SIG-M5 treated with dmso at 0.1 percent for 504 hours (cell line): ENCODE data around the gene KRCC1.
"Not testable (repeated sequence)": the region's sequence is repeated elsewhere in the genome, so short reads cannot be mapped to it uniquely, and the experiment has no call there.

ENCODE experiments used
- DNase-seq: peaks from one replicate; lab custom pipeline; 2025; ENCODE audit not compliant: unreplicated experiment; lab: John Stamatoyannopoulos, UW

Gene KRCC1

DNA sequence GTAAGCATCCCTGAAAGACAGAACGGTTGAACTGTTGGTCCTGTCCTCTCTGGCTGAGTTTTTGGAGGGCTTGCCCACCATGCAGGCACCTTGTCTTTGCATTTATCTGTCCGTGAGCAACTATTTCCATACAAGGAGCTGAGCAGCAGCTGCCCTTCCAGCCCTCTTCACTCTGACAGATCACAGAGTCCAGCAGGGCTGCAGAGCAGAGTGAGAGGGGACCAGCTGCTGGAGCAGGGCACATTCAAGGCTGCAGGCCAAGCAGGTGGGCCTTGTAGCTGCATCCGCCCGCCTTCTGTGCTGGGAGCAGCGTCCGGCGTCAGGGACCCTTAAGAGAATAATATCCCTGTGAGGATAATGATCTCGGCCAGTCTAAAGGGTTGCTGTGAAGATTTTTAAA lies 21.5 kb upstream of the KRCC1 start:
- DNase-seq, result no peak

DNA sequence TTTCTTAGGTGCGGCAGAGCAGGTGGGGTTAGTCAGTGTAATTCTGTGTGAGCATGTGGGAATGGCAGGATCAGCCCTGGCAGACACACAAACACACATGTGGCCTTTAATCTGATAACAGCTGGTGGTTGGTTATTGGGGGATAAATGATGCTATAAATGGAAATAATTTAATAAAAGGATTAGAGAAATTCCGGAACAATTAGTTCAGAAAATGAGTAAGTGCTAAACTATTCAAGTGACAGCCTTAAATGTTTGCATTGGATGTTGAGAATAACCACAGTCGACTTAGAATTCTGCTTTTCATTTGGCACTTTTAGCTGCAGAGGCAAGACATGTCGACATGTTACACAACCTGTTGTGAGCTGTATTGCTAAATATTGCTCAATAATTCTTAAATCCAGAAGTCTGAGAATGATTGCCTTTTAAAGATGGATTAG lies 19.3 kb upstream of the KRCC1 start:
- DNase-seq, result peak; percentile 79

DNA sequence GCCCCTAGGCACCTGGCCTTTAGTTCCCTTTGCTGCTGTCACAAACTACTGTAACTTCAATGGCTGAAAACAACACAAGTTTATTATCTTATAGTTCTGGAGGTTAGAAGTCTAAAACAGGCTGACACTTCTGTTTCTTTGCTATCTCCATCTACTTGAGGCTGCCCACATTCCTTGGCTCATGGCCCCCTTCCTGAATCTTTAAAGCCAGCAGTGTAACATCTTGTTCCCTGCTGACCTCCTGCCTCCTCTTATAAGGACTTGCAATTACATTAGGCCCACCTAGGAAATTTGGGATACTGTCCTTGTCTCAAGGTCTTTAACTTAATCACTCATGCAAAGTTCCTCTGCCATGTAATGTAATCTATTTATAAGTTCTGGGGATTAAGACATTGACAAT lies 18.6 kb upstream of the KRCC1 start:
- no peak for DNase-seq

DNA sequence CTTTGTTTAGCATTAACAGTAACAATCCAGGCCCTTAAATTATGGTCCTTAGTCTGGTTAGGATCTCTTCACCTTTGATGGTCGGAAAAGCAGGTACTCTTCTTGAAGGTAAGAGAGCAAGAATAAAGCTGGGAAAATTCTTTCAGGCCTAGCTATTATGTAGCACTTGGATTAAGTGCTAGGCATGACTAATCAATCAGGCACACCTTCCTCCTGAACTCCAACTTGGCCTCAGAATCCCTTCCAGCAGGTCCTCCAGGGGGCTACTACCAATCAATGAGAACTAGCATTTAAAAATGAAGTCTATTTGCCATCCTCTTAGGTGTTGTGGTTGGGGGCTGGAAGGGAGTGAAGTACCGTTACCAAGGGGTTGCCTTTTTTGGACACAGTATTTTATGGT lies 15.8 kb upstream of the KRCC1 start:
- no peak for DNase-seq

DNA sequence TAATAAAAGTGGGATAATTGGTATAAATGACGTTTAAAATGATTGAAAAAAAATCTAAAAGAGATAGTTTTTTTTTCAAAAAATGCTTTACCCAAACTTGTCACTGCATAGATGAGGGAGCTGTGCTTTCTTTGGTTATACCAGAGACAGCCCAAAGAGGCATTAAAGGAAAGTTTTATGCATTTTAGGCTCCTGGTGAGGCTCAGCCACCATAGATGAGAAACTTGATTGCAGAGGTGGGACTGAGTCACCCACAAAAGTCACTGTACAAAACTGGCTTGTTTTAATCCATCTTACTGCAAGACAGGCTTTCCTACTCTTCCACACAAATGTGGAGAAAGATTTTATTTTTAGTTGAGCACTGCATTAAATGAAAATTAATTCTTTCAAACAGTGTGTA lies 14.5 kb upstream of the KRCC1 start:
- no peak for DNase-seq

DNA sequence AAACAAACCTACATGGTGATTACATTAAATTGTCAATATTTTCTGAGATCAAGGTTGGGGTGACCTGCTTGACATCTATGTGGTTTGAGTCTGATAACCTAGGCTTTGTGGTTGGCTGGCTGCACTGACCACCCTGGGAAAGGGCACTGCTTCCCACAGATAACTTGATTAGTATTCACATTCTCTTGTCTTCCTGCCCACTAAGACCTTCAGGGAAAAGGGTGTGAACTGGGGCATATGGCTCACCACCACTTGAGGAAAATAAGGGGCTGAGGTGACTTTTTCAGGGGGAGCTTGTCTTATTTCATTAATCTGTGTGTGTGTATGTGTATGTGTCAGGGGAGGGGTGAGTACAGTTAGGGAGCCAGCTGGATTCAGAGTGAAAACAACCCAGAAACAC lies 13.5 kb upstream of the KRCC1 start:
- no peak for DNase-seq

DNA sequence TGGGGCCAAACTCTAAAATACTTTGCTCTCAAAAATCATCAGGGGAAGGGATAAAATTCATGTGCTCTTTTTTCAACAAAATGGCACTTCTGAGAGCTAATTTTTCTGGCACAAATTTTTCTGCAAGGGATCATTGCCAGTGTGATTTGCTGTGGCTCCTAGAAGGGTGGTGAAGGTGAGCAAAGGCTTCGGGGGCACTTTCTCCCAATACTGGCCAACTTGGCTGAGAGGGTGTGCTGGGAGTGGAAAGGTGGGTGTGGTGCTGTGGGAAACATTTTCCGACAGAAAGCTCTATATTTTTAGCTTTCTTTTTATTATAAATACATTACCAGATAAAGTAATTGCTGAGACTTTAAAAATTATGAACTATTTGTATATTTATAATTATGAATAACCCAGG lies 12.5 kb upstream of the KRCC1 start:
- DNase-seq, result no peak

DNA sequence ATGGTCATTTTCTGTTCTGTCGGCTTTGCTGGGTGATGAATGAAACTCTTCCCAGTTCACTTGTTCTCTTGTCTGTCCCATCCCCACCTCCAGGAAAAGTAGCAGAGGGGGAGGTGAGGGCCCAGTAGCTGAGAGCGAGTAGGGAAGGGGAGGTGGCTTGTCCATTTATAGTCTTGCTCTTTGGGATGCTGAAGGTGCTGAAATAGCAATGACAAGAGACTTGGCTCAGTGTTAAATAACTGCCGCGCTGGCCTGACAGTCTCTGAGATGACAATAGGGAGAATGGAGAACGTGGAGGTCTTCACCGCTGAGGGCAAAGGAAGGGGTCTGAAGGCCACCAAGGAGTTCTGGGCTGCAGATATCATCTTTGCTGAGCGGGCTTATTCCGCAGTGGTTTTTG lies 12.0 kb upstream of the KRCC1 start, which contains the start of gene SMYD1:
Gene SMYD1, plus strand, starts transcription at position 228 of the 400 bp plus-strand sequence. Its CDS starts 40 bp downstream, at position 268.
- no peak for DNase-seq

DNA sequence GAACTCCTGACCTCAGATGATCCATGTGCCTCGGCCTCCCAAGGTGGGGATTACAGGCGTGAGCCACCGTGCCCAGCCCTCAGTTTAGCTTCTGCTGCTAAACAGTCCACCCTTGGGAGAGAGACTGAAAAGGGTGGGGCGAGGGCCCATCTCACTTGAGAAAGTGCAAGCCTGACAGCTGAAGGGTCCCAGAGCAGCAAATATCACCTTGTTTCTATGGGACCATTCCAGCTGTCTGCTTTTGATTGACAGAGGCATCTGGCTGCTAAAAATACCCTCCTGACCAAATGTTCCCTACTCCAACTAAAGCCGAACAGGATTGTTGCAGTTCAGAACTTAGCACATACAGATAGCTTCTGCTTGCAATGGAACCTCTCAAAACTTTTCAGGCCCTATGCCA lies 11.6 kb upstream of the KRCC1 start:
- DNase-seq, result no peak

DNA sequence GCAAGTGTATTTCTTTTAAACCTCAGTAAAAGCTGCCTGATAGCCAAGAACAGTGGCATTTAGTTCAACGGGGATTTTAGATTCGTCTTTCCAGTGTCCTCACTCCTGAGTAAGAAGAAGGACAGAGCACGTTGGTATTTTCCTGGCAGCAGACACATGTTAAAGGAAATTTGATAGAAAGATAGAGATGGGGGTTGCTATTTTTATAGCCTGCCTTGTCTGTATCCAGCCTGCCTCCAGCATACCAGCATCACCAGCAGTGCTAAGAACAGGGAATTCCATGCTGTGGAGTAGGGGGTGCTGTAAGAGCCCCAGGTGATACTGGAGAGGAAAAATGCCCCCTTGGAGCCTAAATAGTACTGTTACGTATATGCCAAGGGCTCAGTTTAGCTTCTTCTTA lies 11.0 kb upstream of the KRCC1 start:
- no peak for DNase-seq

DNA sequence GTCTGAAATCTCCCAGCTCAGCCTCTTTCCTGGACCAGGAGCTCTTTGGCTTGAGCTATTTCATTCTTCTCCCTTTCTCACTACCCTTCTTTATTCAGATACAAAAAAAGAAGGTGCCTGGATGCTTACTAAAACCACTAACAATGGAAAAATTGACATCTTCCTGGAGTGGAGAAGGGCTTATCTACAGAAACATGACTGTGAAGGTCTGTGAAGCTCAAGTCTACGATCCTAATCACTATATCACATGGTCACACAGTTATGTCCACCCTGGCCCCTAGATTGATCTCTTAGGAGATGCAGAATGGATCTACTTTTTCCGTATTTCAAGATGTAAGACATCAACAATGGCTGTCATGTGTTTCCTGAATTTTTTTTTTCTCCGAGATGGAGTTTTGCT lies 5.7 kb upstream of the KRCC1 start:
- DNase-seq, result no peak

DNA sequence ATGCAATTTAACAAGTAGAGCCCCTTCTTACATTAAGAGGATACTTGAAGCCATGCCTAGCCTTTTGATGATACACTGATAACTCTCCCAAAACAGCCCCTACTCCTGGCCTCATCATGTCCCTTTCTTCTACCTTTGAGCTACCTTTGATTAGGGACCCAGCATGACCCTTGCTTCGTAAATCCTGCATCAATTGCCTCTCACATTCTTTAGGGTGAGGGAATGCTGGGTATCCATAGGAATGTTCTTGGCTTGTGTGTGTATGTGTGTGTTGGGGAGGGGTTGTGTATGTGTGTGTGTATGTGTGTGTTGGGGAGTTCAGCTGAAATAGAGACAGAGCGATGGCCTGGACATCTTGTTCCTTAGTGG lies 5.3 kb upstream of the KRCC1 start:
- no peak for DNase-seq

DNA sequence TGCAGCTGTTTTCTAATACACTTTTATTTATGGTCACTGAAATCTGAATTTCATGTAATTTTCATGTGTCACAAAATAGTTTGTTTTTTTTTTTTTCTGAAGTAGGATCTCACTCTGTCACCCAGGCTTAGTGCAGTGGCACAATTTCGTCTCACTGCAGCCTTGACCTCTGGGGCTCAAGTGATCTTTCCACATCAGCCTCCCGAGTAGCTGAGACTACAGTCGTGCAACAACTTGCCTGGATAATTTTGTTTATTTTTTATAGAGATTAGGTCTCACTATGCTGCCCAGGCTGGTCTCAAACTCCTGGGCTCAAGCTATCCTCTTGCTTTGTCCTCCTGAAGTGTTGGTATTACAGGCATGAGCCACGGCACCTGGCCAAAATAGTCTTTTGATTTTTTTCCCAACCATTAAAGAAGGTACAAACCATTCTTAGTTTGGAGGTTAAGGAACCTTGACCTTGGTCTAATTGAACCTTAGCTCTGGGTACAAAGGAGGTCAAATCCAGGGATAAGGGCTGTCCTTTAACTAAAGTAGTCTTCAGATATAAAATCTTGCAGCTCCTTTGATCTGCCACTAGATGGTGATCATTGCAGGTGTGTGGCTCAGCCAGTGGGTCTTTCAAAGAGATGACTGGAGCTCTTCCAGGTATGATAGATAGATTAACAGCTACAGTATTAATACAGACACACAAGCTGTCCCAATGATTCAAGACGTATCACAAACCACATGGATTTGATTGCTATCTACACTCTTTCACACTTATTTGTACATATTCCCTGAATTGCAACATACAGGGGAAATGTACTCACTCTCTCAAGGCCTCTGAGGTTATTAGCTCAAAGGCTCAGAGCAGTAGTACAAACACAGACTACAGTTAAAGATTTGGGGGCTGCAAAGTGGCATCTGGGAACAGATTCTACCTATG lies 4.7 kb upstream of the KRCC1 start:
- DNase-seq, result peak; percentile 70

DNA sequence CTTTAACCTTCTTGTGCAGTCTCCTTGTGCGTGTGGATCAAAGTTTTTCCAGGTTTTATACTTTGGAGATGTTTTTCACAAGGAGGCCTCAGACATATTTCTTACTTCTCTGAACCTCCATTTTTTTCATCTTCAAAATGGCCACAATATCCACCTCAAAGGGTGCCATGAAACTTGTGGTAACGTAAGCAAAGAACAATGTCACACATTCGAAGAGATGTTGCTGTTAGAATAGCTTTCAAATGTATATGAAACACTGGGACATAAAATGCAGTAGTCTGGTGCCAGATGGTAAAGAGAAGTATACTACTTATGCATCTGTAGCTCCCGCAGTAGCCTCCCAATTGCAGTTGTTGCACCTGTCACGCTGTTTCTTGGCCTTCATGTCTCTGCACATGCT lies 2.6 kb upstream of the KRCC1 start:
- DNase-seq, result no peak

DNA sequence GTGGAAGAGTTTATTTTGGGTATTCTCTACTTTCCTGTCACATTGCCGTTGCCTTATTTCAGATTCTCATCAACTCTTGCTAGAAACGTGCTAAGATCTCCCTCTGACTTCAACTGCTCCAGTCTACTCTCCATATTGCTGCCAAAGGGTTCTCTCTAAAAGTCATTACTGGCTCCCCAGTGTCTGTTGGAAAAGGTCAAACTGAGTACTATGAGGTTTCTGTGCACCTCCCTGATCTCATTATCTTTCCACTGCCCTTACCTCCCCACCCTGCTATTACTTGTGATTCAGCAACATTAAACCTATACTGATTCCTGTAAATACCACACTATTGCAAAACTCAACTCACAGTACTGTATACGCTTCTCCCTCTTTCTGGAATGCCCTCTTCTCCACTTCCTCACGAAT lies 1.9 kb upstream of the KRCC1 start:
- DNase-seq, result no peak

DNA sequence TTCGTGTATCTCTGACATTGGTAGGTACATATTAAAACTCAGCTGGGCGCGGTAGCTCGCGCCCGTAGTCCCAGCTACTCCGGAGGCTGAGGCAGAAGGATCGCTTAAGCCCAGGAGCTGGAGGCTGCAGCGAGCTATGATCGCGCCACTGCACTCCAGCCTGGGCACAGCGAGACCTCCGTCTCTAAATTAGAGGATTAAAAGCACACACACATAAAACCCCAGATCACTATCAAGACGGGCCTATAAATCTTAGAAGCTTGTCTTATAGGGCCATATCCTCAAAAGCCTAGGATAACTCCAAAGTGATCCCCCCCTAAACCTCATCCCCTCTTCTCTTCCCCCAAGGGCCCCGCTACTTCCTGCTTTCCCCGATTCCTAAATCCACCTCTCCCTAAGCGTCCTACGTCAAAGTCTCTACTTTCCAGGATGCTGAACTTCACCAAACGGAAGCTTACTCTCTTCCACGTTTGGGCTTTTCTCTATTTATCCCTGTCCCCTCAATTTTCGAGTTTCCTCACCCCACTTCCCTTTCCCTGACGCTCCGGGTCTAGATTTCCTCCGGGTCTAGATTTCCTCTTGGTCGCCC lies 707 bp downstream of the KRCC1 start:
- no peak for DNase-seq

DNA sequence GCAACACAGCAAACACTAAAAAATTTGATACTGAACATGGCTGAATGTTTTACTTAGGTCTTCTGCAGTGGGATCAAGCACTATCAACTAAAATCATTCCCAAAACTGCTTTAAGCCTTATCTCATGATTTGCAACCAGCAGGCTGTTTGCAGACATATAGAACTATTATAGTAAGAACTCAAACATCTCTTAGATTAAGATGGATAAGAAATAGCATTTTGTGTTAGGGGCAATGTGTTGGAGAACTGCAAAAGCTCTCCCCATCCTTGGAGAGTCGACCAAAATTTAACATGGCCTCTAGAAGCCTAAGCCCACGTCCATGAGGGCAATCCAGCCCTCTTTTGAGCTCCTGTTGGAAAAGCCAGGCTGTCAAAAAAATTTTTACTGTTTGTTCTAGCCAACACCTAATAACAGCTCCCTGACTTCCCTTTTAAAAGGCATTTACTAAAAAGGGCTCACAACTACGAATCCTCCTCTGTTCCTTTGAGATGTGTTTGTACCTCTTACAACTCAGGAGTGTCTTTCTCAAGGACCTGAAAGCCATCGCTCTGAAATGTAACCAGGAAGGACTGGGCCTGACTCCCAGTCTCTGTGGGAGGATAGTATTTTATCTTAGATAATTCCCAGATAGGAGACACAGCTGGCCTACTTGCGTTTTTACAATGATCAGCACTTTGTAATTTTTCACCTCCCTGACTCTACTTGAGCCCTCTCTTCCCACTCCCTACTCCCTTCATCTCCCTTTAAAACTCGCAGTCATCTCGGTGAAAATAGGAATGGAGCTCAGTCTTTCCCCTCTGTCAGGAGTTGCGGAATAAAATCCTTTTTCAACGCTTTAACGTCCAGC lies 1.4 kb downstream of the KRCC1 start:
- no peak for DNase-seq

DNA sequence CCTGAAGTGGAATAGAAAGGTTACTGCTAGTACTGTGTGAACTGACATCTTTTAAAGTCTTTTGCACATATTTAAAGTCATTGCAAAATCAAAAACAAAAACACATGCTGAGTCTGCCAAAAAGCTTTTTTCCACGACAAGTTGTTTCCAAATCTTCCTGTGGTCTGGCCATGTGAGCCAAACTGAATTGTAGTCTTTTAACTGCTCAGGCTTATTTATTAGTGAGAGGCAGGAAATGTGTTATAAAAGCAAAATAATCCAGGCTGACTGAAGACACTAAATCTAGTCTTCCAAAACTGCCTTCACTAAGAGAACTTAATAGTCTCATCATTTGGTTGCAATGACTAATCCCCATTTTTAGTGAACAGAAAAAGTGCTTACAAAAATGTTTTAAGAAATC lies 2.3 kb downstream of the KRCC1 start:
- DNase-seq, result no peak

DNA sequence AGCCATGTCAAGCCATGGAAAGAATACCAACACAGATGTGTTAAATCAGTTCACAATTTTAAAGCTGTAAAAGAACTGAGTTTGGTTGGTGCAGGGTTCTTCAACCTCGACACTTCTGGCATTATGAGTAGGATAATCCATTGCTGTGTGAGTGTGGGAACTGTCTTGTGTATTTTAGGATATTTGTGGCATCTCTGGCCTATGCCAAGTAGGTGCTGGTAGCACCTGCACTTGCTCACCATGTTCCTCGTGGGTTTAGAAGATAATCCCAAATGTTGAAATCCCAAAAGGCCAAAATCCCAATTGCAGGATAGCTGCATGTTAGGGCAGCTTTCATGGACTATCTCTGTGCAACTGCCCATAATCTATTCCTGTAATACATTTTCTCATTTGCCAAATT lies 3.8 kb downstream of the KRCC1 start:
- DNase-seq, result no peak

DNA sequence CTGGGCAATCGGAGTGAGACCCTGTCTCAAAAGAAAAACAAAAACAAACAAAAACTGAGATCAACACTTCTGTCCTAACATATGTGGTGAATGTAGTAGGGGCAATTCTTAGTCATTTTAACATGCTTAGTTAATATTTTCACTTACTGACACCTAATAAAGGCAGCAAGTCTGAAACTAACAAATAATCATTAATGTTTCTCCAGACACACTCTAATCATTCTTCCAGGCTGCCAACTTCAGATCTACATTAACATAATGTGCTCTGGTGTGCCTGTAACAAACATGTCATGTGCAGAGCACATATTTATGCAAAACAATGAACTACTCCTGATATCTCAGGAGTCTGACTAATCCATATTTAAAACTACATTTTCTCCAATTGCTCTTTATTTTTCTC lies 6.0 kb downstream of the KRCC1 start:
- DNase-seq, result no peak

DNA sequence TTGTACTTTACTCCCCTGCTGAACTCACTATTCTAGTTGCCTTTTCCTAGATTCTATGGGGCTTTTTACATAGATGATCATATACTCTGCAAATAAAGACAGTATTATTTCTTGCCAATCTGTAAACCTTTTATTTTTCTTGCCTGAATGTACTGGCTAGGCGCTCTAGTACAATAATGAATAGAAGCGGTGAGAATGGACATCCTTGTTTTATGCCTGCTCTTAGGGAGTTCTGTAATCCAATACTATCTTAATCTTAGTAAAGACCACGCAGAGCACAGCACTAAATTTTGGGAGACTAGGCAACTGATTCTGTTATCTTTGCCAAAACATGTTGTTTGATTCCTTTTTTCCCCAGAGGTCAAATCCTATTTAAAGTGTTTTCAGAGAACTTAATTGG lies 7.0 kb downstream of the KRCC1 start:
- DNase-seq, result no peak

DNA sequence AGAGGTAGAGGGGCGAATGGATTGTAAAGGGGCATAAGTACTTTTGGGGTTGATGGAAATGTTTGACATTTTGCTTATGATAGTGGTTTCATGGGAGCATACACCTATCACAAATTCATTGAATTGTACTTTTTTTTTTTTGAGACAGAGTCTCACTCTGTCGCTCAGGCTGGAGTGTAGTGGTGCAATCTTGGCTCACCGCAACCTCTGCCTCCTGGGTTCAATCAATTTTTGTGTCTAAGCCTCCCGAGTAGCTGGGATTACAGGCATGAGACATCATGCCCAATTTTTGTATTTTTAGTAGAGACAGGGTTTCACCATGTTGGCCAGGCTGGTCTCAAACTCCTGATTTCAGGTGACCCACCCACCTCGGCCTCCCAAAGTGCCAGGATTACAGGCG lies 10.0 kb downstream of the KRCC1 start:
- not testable (repeated sequence) for DNase-seq
